ENCODE data around the gene DNAH17. TPM values are rescaled to one million over a fixed set of nuclear protein-coding genes. Genes with fewer than 3 reads are reported as not detected.

Gene DNAH17
- total RNA-seq, 2 donors from 2014 or later = 0.04 TPM; not detected in 1

DNA sequence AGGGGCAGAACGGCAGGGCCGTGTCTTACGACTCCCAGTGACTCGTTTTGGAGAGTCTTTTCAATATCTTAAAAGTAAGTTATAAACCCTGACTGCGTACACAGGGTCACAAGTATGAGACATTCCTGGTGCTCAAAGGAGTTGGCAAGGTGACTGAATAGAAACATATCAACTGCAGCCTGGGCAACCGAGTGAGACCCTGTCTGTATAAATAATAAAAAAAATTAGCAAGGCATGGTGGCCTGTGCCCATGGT lies 115.5 kb downstream of the DNAH17 start:
- H3K4me1 ChIP-seq = no peaks in the 10 kb centered on the region
- TF ChIP-seq, protein P1, sequence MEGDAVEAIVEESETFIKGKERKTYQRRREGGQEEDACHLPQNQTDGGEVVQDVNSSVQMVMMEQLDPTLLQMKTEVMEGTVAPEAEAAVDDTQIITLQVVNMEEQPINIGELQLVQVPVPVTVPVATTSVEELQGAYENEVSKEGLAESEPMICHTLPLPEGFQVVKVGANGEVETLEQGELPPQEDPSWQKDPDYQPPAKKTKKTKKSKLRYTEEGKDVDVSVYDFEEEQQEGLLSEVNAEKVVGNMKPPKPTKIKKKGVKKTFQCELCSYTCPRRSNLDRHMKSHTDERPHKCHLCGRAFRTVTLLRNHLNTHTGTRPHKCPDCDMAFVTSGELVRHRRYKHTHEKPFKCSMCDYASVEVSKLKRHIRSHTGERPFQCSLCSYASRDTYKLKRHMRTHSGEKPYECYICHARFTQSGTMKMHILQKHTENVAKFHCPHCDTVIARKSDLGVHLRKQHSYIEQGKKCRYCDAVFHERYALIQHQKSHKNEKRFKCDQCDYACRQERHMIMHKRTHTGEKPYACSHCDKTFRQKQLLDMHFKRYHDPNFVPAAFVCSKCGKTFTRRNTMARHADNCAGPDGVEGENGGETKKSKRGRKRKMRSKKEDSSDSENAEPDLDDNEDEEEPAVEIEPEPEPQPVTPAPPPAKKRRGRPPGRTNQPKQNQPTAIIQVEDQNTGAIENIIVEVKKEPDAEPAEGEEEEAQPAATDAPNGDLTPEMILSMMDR (IDR thresholded peaks at IDR 0.05) = no peak
- H3K36me3 ChIP-seq = no peaks in the 10 kb centered on the region
- H3K27ac ChIP-seq = no peak overlapping the region
- no peak overlapping the region for H3K4me3 ChIP-seq
- no peaks in the 10 kb centered on the region for H3K9me3 ChIP-seq
- no peaks in the 10 kb centered on the region for H3K27me3 ChIP-seq
- no peak for DNase-seq (ENCODE audit: low spot score)

DNA sequence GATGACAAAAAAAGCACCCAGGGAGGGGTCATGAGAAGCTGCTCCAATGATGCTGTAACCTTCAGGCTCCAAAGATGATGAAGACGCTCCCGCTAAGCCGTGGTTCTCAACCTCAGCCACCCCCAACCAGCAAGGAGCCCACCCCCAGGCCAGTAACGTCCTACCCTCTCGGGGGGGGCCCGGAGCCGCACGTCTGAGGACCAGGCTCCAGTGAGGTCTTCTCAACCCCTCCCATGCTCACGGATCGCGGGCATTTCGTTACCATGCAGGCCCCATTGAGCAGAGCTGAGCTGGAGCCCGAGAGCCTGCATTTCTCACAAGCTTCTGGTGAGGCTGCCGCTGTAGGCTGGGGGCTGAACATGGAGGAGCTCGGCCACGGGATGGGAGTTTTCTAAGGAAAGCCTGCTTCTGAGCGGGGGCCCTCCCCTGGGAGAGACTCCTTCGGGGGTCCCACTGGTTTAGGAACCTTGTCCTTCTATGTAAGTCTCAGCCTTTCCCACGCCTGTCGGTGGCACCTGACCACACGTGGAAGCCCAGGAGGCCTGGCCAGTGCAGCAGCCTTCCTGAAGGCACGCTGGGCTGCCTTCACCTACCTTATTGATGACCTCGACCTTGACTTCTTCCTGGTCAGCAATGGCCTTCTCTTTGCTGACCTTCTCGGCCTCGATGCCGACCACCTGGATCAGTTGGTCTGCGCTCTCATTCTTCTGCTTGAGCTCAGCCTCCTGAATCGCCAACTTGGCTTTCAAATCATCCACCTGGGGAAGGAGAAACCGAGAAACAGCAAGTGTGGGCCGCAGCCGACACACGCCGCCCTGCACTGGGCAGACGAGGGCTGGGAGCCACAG lies 116.0 kb downstream of the DNAH17 start:
- TF ChIP-seq, protein P1 (IDR thresholded peaks at IDR 0.05) = no peak
- no peak for DNase-seq (ENCODE audit: low spot score)

DNA sequence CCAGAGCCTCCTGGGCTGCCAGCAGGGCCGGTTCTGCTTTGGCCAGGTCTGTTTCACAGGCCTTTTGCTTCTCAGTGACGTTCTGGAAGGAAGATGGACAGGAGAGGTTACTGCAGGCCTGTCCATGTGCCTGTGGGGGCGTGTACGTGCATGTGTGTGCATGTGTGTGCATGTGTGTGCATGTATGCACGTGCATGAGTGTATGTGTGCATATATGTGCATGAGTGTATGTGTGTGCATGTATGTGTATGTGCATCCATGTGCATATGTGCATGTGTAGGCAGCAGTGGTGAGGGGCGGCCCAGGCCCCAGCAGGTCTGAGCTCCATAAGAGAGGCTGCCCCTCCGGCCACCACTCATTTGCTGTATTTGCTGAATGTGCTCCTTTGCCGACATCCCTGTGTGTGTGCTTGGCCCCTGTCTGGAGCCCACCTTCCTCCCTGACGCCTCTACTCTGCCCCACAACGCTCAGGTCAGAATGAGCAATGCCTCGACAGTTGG lies 117.0 kb downstream of the DNAH17 start:
- no peak for DNase-seq (ENCODE audit: low spot score)
- Histone ChIP-seq H3K4me1 (no peaks in the 10 kb centered on the region), H3K36me3 (no peaks in the 10 kb centered on the region), H3K27ac (no peak overlapping the region), H3K4me3 (no peak overlapping the region), H3K9me3 (no peaks in the 10 kb centered on the region), H3K27me3 (no peaks in the 10 kb centered on the region)
- TF ChIP-seq, protein P1 (IDR thresholded peaks at IDR 0.05) = no peak

More for the DNA sequence above, 116.0 kb downstream of the DNAH17 start:
- Histone ChIP-seq H3K9me3 (no peaks in the 10 kb centered on the region), H3K27ac (no peak overlapping the region), H3K27me3 (no peaks in the 10 kb centered on the region), H3K4me1 (no peaks in the 10 kb centered on the region), H3K4me3 (no peak overlapping the region), H3K36me3 (no peaks in the 10 kb centered on the region)

DNA sequence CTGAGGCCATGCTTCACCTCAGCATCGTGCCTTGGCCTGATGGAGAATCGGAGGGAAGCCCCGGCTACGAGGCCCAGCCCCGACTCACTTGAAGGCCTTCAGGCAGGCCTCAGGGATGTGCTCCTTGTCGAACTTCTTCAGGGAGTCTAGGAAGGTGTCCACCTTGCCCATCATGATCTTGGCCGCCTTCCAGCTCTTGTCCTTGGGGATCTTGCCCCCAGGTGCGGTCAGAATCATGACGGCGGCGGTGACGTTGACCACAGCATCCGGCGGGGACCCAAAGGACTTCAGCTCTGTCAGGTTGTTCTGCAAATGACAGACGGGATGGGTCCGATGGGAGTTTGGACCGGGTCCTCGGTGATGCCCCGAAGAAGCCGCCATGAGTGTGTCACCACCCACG lies 117.5 kb downstream of the DNAH17 start:
- DNase-seq (ENCODE audit: low spot score) = no peak
- Histone ChIP-seq H3K27ac (no peak overlapping the region), H3K9me3 (no peaks in the 10 kb centered on the region), H3K36me3 (no peaks in the 10 kb centered on the region), H3K27me3 (no peaks in the 10 kb centered on the region), H3K4me3 (no peak overlapping the region), H3K4me1 (no peaks in the 10 kb centered on the region)
- TF ChIP-seq, protein P1 (IDR thresholded peaks at IDR 0.05) = no peak

DNA sequence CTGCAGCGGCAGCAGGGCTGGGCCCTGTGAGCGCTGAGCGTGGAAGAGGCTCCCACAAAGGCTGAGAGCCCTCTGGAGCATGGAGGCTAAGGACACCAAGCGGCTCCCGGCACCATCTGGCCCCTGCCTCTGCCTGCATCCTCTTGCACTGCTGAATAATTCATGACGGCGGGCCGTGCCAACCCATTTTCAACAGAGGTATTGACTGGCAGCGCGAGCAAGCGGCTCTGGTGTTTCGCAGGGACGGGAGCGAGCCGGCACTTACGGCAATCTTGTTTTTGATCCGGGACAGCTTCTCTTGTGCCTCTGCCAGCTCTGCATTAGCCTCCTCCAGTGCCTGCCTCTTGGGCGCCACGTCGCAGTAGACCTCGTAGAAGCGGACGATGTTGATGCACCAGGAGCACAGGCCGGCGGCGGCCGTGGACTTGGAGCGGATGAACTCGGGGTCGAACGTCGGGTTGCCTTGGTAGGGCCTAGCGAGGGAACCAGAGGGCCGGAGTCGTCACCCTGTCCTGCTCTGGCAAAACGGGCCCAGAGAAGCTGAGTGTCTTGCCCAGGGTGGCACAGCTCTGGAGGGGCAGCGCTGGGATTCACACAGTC lies 118.4 kb downstream of the DNAH17 start:
- no peak overlapping the region for H3K27ac ChIP-seq
- DNase-seq (ENCODE audit: low spot score) = no peak
- H3K4me1 ChIP-seq = no peaks in the 10 kb centered on the region
- H3K27me3 ChIP-seq = no peaks in the 10 kb centered on the region
- no peak overlapping the region for H3K4me3 ChIP-seq
- TF ChIP-seq, protein P1 (IDR thresholded peaks at IDR 0.05) = no peak
- H3K9me3 ChIP-seq = no peaks in the 10 kb centered on the region
- no peaks in the 10 kb centered on the region for H3K36me3 ChIP-seq

Data from right atrium auricular region (tissue), 2 donors.